Kasumi-1 (cell line): ENCODE measurements around the gene NLGN4Y.

Source experiments
- DNase-seq, 2 experiments: peaks; one replicate each; lab custom pipeline; 2025; lab: John Stamatoyannopoulos, UW

The NLGN4Y gene

GRCh38 chrY:14524272-14525231 is at the start of gene NLGN4Y:
Gene NLGN4Y (plus strand): TSS chrY:14524529. CDS start chrY:14622120, 97,591 bp downstream.
- no peak for DNase-seq

- DNase-seq, result no peak
Measured at GRCh38 chrY:14485935-14486334, 38.4 kb upstream of the NLGN4Y start.

- DNase-seq, result no peak
Measured at GRCh38 chrY:14490226-14490625, 34.1 kb upstream of the NLGN4Y start.

- no peak for DNase-seq
Measured at GRCh38 chrY:14498071-14498470, 26.3 kb upstream of the NLGN4Y start.

- DNase-seq, result no peak
Measured at GRCh38 chrY:14504592-14504991, 19.7 kb upstream of the NLGN4Y start.

- DNase-seq, result no peak
Measured at GRCh38 chrY:14522379-14522950, 1.9 kb upstream of the NLGN4Y start.

- no peak for DNase-seq
Measured at GRCh38 chrY:14523491-14524271, 648 bp upstream of the NLGN4Y start.

GRCh38 chrY:14525315-14525714 is 986 bp downstream of the NLGN4Y start:
- DNase-seq, result no peak

- no peak for DNase-seq
Measured at GRCh38 chrY:14528361-14528760, 4.0 kb downstream of the NLGN4Y start.

- DNase-seq, result no peak
Measured at GRCh38 chrY:14536703-14537102, 12.4 kb downstream of the NLGN4Y start.

- DNase-seq, result no peak
Measured at GRCh38 chrY:14543506-14543905, 19.2 kb downstream of the NLGN4Y start.

- no peak for DNase-seq
Measured at GRCh38 chrY:14581294-14581693, 57.0 kb downstream of the NLGN4Y start.

GRCh38 chrY:14586725-14587124 is 62.4 kb downstream of the NLGN4Y start:
- DNase-seq, result no peak

- no peak for DNase-seq
Measured at GRCh38 chrY:14601372-14601771, 77.0 kb downstream of the NLGN4Y start.

GRCh38 chrY:14617625-14618024 is 93.3 kb downstream of the NLGN4Y start:
- DNase-seq, result no peak

GRCh38 chrY:14618513-14618912 is 94.2 kb downstream of the NLGN4Y start:
- no peak for DNase-seq

- no peak for DNase-seq
Measured at GRCh38 chrY:14628208-14628607, 103.9 kb downstream of the NLGN4Y start.

- no peak for DNase-seq
Measured at GRCh38 chrY:14631676-14632075, 107.3 kb downstream of the NLGN4Y start.

GRCh38 chrY:14633718-14634117 is 109.4 kb downstream of the NLGN4Y start:
- no peak for DNase-seq

- no peak for DNase-seq
Measured at GRCh38 chrY:14634954-14635353, 110.6 kb downstream of the NLGN4Y start.

- DNase-seq, result no peak
Measured at GRCh38 chrY:14637551-14637950, 113.2 kb downstream of the NLGN4Y start.

GRCh38 chrY:14641853-14642252 is 117.5 kb downstream of the NLGN4Y start:
- no peak for DNase-seq
